Tibial nerve (tissue), 4 donors: ENCODE data around the gene SPINDOC. TPM values are rescaled to one million over a fixed set of nuclear protein-coding genes. Genes with fewer than 3 reads are reported as not detected.

ENCODE experiments used
- DNase-seq, 2 donors: peaks; one replicate each; pipeline ENCODE4 v3.0.0-alpha.2; 2019; ENCODE audit warnings: low spot score in 2 of 2
- H3K27ac ChIP-seq, 4 donors: fragments of 200-600 bp; sonication (generic) in 3 of 4; one replicate each; pipeline ENCODE4 v1.5.1; 2017 to 2019; ENCODE audit warnings: mild to moderate bottlenecking in 1 of 4
- H3K27me3 ChIP-seq, 2 donors: fragments of 200-600 bp; sonication (generic) in 1 of 2; one replicate each; pipeline versions ENCODE4 v1.5.1 to v1.6.0; 2017 to 2019
- H3K36me3 ChIP-seq, 3 donors: fragments of 200-600 bp; sonication (generic); one replicate each; pipeline ENCODE4 v1.5.1; 2018 to 2019
- H3K4me1 ChIP-seq, 4 donors: fragments of 200-600 bp; sonication (generic) in 3 of 4; one replicate each; pipeline ENCODE4 v1.5.1; 2017 to 2019
- H3K4me3 ChIP-seq, 4 donors: fragments of 200-600 bp; sonication (generic) in 3 of 4; one replicate each; pipeline ENCODE4 v1.5.1; 2017 to 2019; ENCODE audit warnings: mild to moderate bottlenecking in 1 of 4, moderate library complexity in 1 of 4
- H3K9me3 ChIP-seq, 4 donors: fragments of 200-600 bp; sonication (generic) in 3 of 4; one replicate each; pipeline ENCODE4 v1.5.1; 2017 to 2019
- CTCF ChIP-seq, 5 experiments: fragments of 200-600 bp in 3 of 5; fragments of 450-650 bp in 2 of 5; sonication (generic) in 3 of 5; IDR thresholded peaks; one replicate each; pipeline ENCODE4 v1.5.1; 2016 to 2019; ENCODE audit warnings: antibody characterized with exemption in 5 of 5, mild to moderate bottlenecking in 3 of 5, moderate library complexity in 2 of 5
- EP300 ChIP-seq, 2 donors: sonication (generic); formaldehyde crosslinking; IDR thresholded peaks; one replicate each; pipeline ENCODE4 v1.6.1; 2017; ENCODE audit warnings: antibody characterized with exemption in 2 of 2, mild to moderate bottlenecking in 1 of 2
- POLR2A ChIP-seq, 2 donors: fragments of 450-650 bp; IDR thresholded peaks; one replicate each; pipeline ENCODE4 v1.6.1; 2017; ENCODE audit warnings: antibody characterized with exemption in 2 of 2, mild to moderate bottlenecking in 2 of 2, moderate library complexity in 2 of 2
- WGBS, 2 donors: methylation state at CpG; one replicate each; pipeline ENCODE4 v1.1.5; 2018; 5-methylcytosine and 5-hydroxymethylcytosine counted together
- total RNA-seq, 4 donors: library from RNA; depleted of rRNA; stranded (reverse); fragments of >200 nt; gene quantifications; one replicate each; pipeline ENCODE4 v1.1.0, GENCODE V29; 2016

SPINDOC gene
- total RNA-seq, 4 donors from 2014 or later, result 5.5 to 14.7 (median 10.0) TPM

- TF ChIP-seq CTCF (IDR thresholded peaks at IDR 0.05), result no peak
- no peak for TF ChIP-seq POLR2A (IDR thresholded peaks at IDR 0.05)
- no peak for TF ChIP-seq EP300 (IDR thresholded peaks at IDR 0.05)
- Histone ChIP-seq H3K36me3 (peaks cover 0 to 24% (median 8%) of the 10 kb centered on the region in 3 donors), H3K9me3 (no peaks in the 10 kb centered on the region), H3K27me3 (no peaks in the 10 kb centered on the region), H3K4me3 (peak overlapping the region; percentile 79 to 96 (median 85)), H3K4me1 (peaks cover 0 to 23% (median 11%) of the 10 kb centered on the region in 4 donors), H3K27ac (peak overlapping the region in 3 of 4 donors; percentile 53 to 84 (median 81))
- 15 to 18% methylated on average over 7 of the region's 7 CpGs for WGBS, 2 donors
- no peak for DNase-seq
Observed at GRCh38 chr11:63814383-63814736, 1.1 kb downstream of the SPINDOC start.

GRCh38 chr11:63816166-63816565, 2.9 kb downstream of the SPINDOC start:
- Histone ChIP-seq H3K9me3 (no peaks in the 10 kb centered on the region), H3K4me3 (no peak overlapping the region), H3K27ac (no peak overlapping the region), H3K36me3 (peaks cover 2 to 41% (median 14%) of the 10 kb centered on the region in 3 donors), H3K27me3 (no peaks in the 10 kb centered on the region), H3K4me1 (peaks cover 0 to 23% (median 11%) of the 10 kb centered on the region in 4 donors)
- no peak for TF ChIP-seq POLR2A (IDR thresholded peaks at IDR 0.05)
- 86 to 94% methylated on average over 6 of the region's 6 CpGs for WGBS, 2 donors
- no peak for DNase-seq

GRCh38 chr11:63816732-63817131, 3.5 kb downstream of the SPINDOC start:
- Histone ChIP-seq H3K4me1 (peaks cover 0 to 23% (median 11%) of the 10 kb centered on the region in 4 donors), H3K27ac (no peak overlapping the region), H3K9me3 (no peaks in the 10 kb centered on the region), H3K36me3 (peaks cover 2 to 46% (median 14%) of the 10 kb centered on the region in 3 donors), H3K4me3 (no peak overlapping the region), H3K27me3 (no peaks in the 10 kb centered on the region)
- WGBS, 2 donors, result 92 to 93% methylated on average over 3 of the region's 3 CpGs
- TF ChIP-seq POLR2A (IDR thresholded peaks at IDR 0.05) (no peak), CTCF (IDR thresholded peaks at IDR 0.05) (no peak), EP300 (IDR thresholded peaks at IDR 0.05) (no peak)
- DNase-seq, result no peak

DNA sequence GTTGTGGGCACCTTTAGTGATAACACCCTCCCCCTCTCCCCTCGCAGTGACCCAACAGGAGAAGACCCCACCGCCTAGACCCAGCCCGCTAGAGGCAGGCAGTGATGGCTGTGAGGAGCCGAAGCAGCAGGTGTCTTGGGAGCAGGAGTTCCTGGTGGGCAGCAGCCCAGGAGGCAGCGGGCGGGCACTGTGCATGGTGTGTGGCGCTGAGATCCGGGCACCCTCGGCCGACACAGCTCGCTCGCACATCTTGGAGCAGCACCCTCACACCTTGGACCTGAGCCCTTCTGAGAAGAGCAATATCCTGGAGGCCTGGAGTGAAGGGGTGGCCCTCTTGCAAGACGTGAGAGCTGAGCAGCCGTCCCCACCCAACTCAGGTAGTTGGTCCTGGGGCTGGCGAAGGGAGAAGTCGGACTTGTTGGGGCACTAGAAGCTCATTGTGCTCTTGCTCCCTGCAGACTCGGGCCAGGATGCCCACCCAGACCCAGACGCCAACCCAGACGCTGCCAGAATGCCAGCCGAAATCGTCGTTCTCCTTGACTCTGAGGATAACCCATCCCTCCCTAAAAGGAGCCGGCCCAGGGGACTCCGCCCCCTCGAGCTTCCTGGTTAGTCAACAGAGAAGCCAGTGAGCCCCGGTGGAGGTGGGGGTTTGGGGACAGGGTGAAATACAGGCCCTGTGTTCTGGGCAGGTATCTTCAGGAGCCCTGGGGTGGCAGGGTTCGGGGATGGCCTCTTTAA, 4.7 kb downstream of the SPINDOC start:
- no peak overlapping the region for H3K27ac ChIP-seq
- H3K4me1 ChIP-seq, result peaks cover 0 to 15% (median 11%) of the 10 kb centered on the region in 4 donors
- TF ChIP-seq EP300 (IDR thresholded peaks at IDR 0.05), result no peak
- no peak for TF ChIP-seq CTCF (IDR thresholded peaks at IDR 0.05)
- no peak for TF ChIP-seq POLR2A (IDR thresholded peaks at IDR 0.05)
- H3K36me3 ChIP-seq, result peaks cover 6 to 58% (median 14%) of the 10 kb centered on the region in 3 donors
- H3K4me3 ChIP-seq, result no peak overlapping the region
- 87 to 88% methylated on average over 23 to 27 of the region's 27 CpGs for WGBS, 2 donors
- no peak for DNase-seq
- H3K9me3 ChIP-seq, result no peaks in the 10 kb centered on the region
- H3K27me3 ChIP-seq, result no peaks in the 10 kb centered on the region

GRCh38 chr11:63818609-63819008, 5.4 kb downstream of the SPINDOC start:
- Histone ChIP-seq H3K9me3 (no peaks in the 10 kb centered on the region), H3K4me1 (peaks cover 0 to 14% (median 11%) of the 10 kb centered on the region in 4 donors), H3K4me3 (no peak overlapping the region), H3K27me3 (no peaks in the 10 kb centered on the region), H3K27ac (no peak overlapping the region), H3K36me3 (peaks cover 6 to 65% (median 14%) of the 10 kb centered on the region in 3 donors)
- no peak for TF ChIP-seq EP300 (IDR thresholded peaks at IDR 0.05)
- no peak for TF ChIP-seq CTCF (IDR thresholded peaks at IDR 0.05)
- TF ChIP-seq POLR2A (IDR thresholded peaks at IDR 0.05), result no peak
- WGBS, 2 donors, result 91 to 97% methylated on average over 19 of the region's 19 CpGs
- no peak for DNase-seq
